GM23248 (cell line): ENCODE data around the gene TMPRSS15. TPM values are rescaled to one million over a fixed set of nuclear protein-coding genes. Genes with fewer than 3 reads are reported as not detected.

ENCODE experiments used
- DNase-seq: peaks from one replicate; pipeline ENCODE4 v3.0.0-alpha.2; 2015
- H2AFZ ChIP-seq: fragments of 200-600 bp; sonication (generic); 2 replicates; pipeline ENCODE4 v1.6.1; 2016; ENCODE audit warnings: antibody characterized with exemption
- H3F3A ChIP-seq: fragments of 200-600 bp; sonication (generic); 2 replicates; pipeline ENCODE4 v1.6.1; 2016; ENCODE audit warnings: mild to moderate bottlenecking, antibody characterized with exemption, mixed run types; ENCODE audit not compliant: insufficient read depth
- H3K27ac ChIP-seq: fragments of 200-600 bp; sonication (generic); 2 replicates; pipeline ENCODE4 v1.5.1; 2016; ENCODE audit warnings: mild to moderate bottlenecking
- H3K27me3 ChIP-seq: fragments of 200-600 bp; sonication (generic); replicated peaks from 2 replicates; pipeline ENCODE4 v1.6.1; 2016; ENCODE audit warnings: mild to moderate bottlenecking; ENCODE audit not compliant: insufficient read depth
- H3K36me3 ChIP-seq: fragments of 200-600 bp; sonication (generic); 2 replicates; pipeline ENCODE4 v1.6.1; 2016; ENCODE audit warnings: low read depth, mild to moderate bottlenecking
- H3K4me1 ChIP-seq: fragments of 200-600 bp; sonication (generic); 2 replicates; pipeline ENCODE4 v1.6.1; 2016; ENCODE audit warnings: mild to moderate bottlenecking; ENCODE audit not compliant: insufficient read depth
- H3K4me2 ChIP-seq: fragments of 200-600 bp; sonication (generic); one replicate; pipeline ENCODE4 v1.6.1; 2016; ENCODE audit warnings: mild to moderate bottlenecking; ENCODE audit not compliant: unreplicated experiment
- H3K4me3 ChIP-seq: fragments of 200-600 bp; sonication (generic); 2 replicates; pipeline ENCODE4 v1.5.1; 2016; ENCODE audit warnings: mild to moderate bottlenecking
- H3K79me2 ChIP-seq: fragments of 200-600 bp; sonication (generic); 2 replicates; pipeline ENCODE4 v1.6.1; 2016; ENCODE audit warnings: mild to moderate bottlenecking; ENCODE audit not compliant: insufficient read depth
- H3K9ac ChIP-seq: fragments of 200-600 bp; sonication (generic); 2 replicates; pipeline ENCODE4 v1.6.1; 2016; ENCODE audit warnings: mild to moderate bottlenecking
- H3K9me2 ChIP-seq: fragments of 200-600 bp; sonication (generic); 2 replicates; pipeline ENCODE4 v1.6.1; 2016; ENCODE audit warnings: mixed run types, mild to moderate bottlenecking, moderate library complexity; ENCODE audit not compliant: insufficient read depth
- H3K9me3 ChIP-seq: fragments of 200-600 bp; sonication (generic); one replicate; pipeline ENCODE4 v1.6.1; 2017; ENCODE audit warnings: low read depth
- H4K20me1 ChIP-seq: fragments of 200-600 bp; sonication (generic); 2 replicates; pipeline ENCODE4 v1.6.0; 2016; ENCODE audit not compliant: insufficient read depth
- EZH2 ChIP-seq: fragments of 200-600 bp; sonication (generic); IDR thresholded peaks from 2 replicates; pipeline ENCODE4 v1.6.1; 2018; ENCODE audit warnings: antibody characterized with exemption, mild to moderate bottlenecking; ENCODE audit not compliant: insufficient read depth, poor library complexity, severe bottlenecking
- EZH2phosphoT487 ChIP-seq: fragments of 200-600 bp; sonication (generic); IDR thresholded peaks from 2 replicates; pipeline ENCODE4 v1.6.1; 2018; ENCODE audit warnings: antibody characterized with exemption, moderate library complexity, mild to moderate bottlenecking, low read depth; ENCODE audit not compliant: insufficient read depth
- WGBS, 2 experiments: methylation state at CpG; one replicate each; pipeline ENCODE4 v1.1.6; 2015 to 2017; ENCODE audit warnings: low lambda C conversion rate in 2 of 2, low coverage in 1 of 2; ENCODE audit errors: missing lambda C conversion rate in 2 of 2; 5-methylcytosine and 5-hydroxymethylcytosine counted together
- in situ Hi-C: fragments of 300-500 bp; cut with MboI; formaldehyde crosslinking; loops from 2 replicates; pipeline ENCODE4 v1.15.0; 2020
- polyA plus RNA-seq: library from polyadenylated mRNA; unstranded; fragments of >200 nt; fragmentation: Nextera tagmentation; extraction: Ambion mirVana; gene quantifications from 2 replicates; pipeline ENCODE4 v1.2.1, GENCODE V29; 2016
- total RNA-seq: library from RNA; depleted of rRNA; stranded (reverse); fragments of >200 nt; shearing (Covaris generic); gene quantifications from 2 replicates; pipeline ENCODE4 v1.2.3, GENCODE V29; 2014

The TMPRSS15 gene
- total and polyA plus RNA-seq, 2 experiments from 2014 or later: not detected

- in situ Hi-C loops: no loop called here
- Histone ChIP-seq H3K27ac (no peak overlapping the region), H2AFZ (no peak overlapping the region), H3K4me3 (no peak overlapping the region), H3K9ac (no peak overlapping the region), H3F3A (no peaks in the 10 kb centered on the region), H3K79me2 (no peaks in the 10 kb centered on the region), H3K4me2 (no peak overlapping the region), H3K4me1 (no peaks in the 10 kb centered on the region), H4K20me1 (no peaks in the 10 kb centered on the region), H3K36me3 (no peaks in the 10 kb centered on the region), H3K27me3 (no peaks in the 10 kb centered on the region), H3K9me3 (no peaks in the 10 kb centered on the region), H3K9me2 (no peaks in the 10 kb centered on the region)
- TF ChIP-seq EZH2phosphoT487: no peak
- TF ChIP-seq EZH2: no peak
- 0% methylated on average over 1 of the region's 1 CpG for WGBS, 2 experiments
- DNase-seq: no peak
Observed at GRCh38 chr21:18382141-18382540, 21.4 kb downstream of the TMPRSS15 start.

- H2AFZ ChIP-seq: no peak overlapping the region
- no peak for DNase-seq
- no peaks in the 10 kb centered on the region for H3K79me2 ChIP-seq
- H3K27ac ChIP-seq: no peak overlapping the region
- H3F3A ChIP-seq: no peaks in the 10 kb centered on the region
- no peaks in the 10 kb centered on the region for H3K9me2 ChIP-seq
- no peak overlapping the region for H3K4me3 ChIP-seq
- H3K9ac ChIP-seq: no peak overlapping the region
- no peaks in the 10 kb centered on the region for H3K27me3 ChIP-seq
- no peak overlapping the region for H3K4me2 ChIP-seq
- TF ChIP-seq EZH2phosphoT487 (no peak), EZH2 (no peak)
- in situ Hi-C loops: no loop called here
- H3K4me1 ChIP-seq: no peaks in the 10 kb centered on the region
- H4K20me1 ChIP-seq: no peaks in the 10 kb centered on the region
- peaks cover 5% of the 10 kb centered on the region for H3K9me3 ChIP-seq
- no peaks in the 10 kb centered on the region for H3K36me3 ChIP-seq
Observed at GRCh38 chr21:18373606-18374005, 30.0 kb downstream of the TMPRSS15 start.

- H3K79me2 ChIP-seq: no peaks in the 10 kb centered on the region
- no peaks in the 10 kb centered on the region for H4K20me1 ChIP-seq
- H3K27me3 ChIP-seq: no peaks in the 10 kb centered on the region
- H3F3A ChIP-seq: no peaks in the 10 kb centered on the region
- H3K9me2 ChIP-seq: no peaks in the 10 kb centered on the region
- H3K4me3 ChIP-seq: no peak overlapping the region
- H3K27ac ChIP-seq: no peak overlapping the region
- in situ Hi-C loops: no loop called here
- H3K9ac ChIP-seq: no peak overlapping the region
- H3K4me1 ChIP-seq: no peaks in the 10 kb centered on the region
- no peak overlapping the region for H3K4me2 ChIP-seq
- WGBS, 2 experiments: 0 to 3% methylated on average over 1 of the region's 1 CpG
- peaks cover 5% of the 10 kb centered on the region for H3K9me3 ChIP-seq
- TF ChIP-seq EZH2: no peak
- TF ChIP-seq EZH2phosphoT487: no peak
- no peaks in the 10 kb centered on the region for H3K36me3 ChIP-seq
- no peak for DNase-seq
- H2AFZ ChIP-seq: no peak overlapping the region
Observed at GRCh38 chr21:18370301-18370700, 33.3 kb downstream of the TMPRSS15 start.

DNA sequence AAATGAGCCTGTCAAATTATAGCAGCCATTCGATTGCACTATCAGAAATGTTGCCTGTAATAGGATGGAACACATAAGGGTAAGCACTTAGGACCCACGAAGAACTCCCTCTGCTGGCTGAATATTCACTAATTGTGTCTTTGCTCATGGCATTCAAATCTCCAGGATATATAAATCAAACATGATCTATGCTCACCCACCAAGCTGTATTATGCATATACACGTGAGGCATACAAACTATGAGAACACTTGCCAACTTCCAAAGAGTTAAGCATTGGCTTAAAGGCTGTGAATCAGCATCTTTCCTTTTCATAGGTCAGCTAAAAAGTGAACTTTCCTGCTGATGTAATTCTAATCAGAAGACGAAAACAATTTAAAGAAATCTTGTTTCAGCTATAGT lies 34.5 kb downstream of the TMPRSS15 start:
- Histone ChIP-seq H4K20me1 (no peaks in the 10 kb centered on the region), H3K79me2 (no peaks in the 10 kb centered on the region), H3K9me3 (peaks cover 5% of the 10 kb centered on the region), H3K4me2 (no peak overlapping the region), H3K27ac (no peak overlapping the region), H3F3A (no peaks in the 10 kb centered on the region), H3K9ac (no peak overlapping the region), H3K36me3 (no peaks in the 10 kb centered on the region), H2AFZ (no peak overlapping the region), H3K4me3 (no peak overlapping the region), H3K27me3 (no peaks in the 10 kb centered on the region), H3K4me1 (no peaks in the 10 kb centered on the region), H3K9me2 (no peaks in the 10 kb centered on the region)
- TF ChIP-seq EZH2phosphoT487 (no peak), EZH2 (no peak)
- in situ Hi-C loops: no loop called here
- WGBS, 2 experiments: 6 to 13% methylated on average over 4 of the region's 4 CpGs
- DNase-seq: no peak

- TF ChIP-seq EZH2: no peak
- TF ChIP-seq EZH2phosphoT487: no peak
- no peaks in the 10 kb centered on the region for H3K4me1 ChIP-seq
- no peak overlapping the region for H3K4me3 ChIP-seq
- no peak overlapping the region for H2AFZ ChIP-seq
- peaks cover 5% of the 10 kb centered on the region for H3K9me3 ChIP-seq
- no peaks in the 10 kb centered on the region for H3F3A ChIP-seq
- no peaks in the 10 kb centered on the region for H4K20me1 ChIP-seq
- H3K27ac ChIP-seq: no peak overlapping the region
- DNase-seq: no peak
- no peak overlapping the region for H3K9ac ChIP-seq
- no peaks in the 10 kb centered on the region for H3K27me3 ChIP-seq
- in situ Hi-C loops: no loop called here
- H3K79me2 ChIP-seq: no peaks in the 10 kb centered on the region
- H3K9me2 ChIP-seq: no peaks in the 10 kb centered on the region
- 38 to 46% methylated on average over 6 of the region's 6 CpGs for WGBS, 2 experiments
- H3K36me3 ChIP-seq: 0 out of 2 replicates have a peak, but pooled peaks cover under 1% of the 10 kb centered on the region
- H3K4me2 ChIP-seq: no peak overlapping the region
Observed at GRCh38 chr21:18368205-18368604, 35.4 kb downstream of the TMPRSS15 start.
